ENCODE data around the gene PPP1R16B. TPM values are rescaled to one million over a fixed set of nuclear protein-coding genes. Genes with fewer than 3 reads are reported as not detected.
A peak's percentile ranks its signal among the peaks of the same experiment; 100 is the strongest.

PPP1R16B gene
- total and polyA plus RNA-seq, 10 of the 15 experiments (the other 5 are each of a cell fraction or from before 2014, with no cell fraction given) = 13.4 to 90.2 (median 66.7) TPM

- TF ChIP-seq FOXM1 (IDR thresholded peaks at IDR 0.05; ENCODE audit: low read depth, low read length) = peak; percentile 92
- TF ChIP-seq ZSCAN29 (IDR thresholded peaks at IDR 0.05) = no peak
- TF ChIP-seq PAX8 (IDR thresholded peaks at IDR 0.05) = no peak
- TF ChIP-seq SMC3 (IDR thresholded peaks at IDR 0.05; ENCODE audit: borderline replicate concordance, low read length) = peak; percentile 18; the same call in 1 of the 2 replicates
- no peak for TF ChIP-seq ESRRA (IDR thresholded peaks at IDR 0.05; ENCODE audit: low read length)
- peak; percentile 55 for TF ChIP-seq NKRF (conservative IDR thresholded peaks at IDR 0.05)
- no peak; the same call in 1 of the 2 replicates for TF ChIP-seq CBX5 (IDR thresholded peaks at IDR 0.05; ENCODE audit: low read depth)
- TF ChIP-seq SREBF1 (IDR thresholded peaks at IDR 0.05; ENCODE audit: low read length) = no peak
- TF ChIP-seq NFYB (IDR thresholded peaks at IDR 0.05; ENCODE audit: insufficient read depth, low read depth, low read length) = no peak
- no peak; the same call in 1 of the 2 replicates for TF ChIP-seq ZNF207 (IDR thresholded peaks at IDR 0.05; ENCODE audit: borderline replicate concordance)
- peak; percentile 67 for TF ChIP-seq CUX1 (IDR thresholded peaks at IDR 0.05; ENCODE audit: insufficient replicate concordance, low read depth, low read length)
- TF ChIP-seq LARP7 (IDR thresholded peaks at IDR 0.05) = no peak
- no peak for TF ChIP-seq ZBTB40 (IDR thresholded peaks at IDR 0.05; ENCODE audit: borderline replicate concordance)
- TF ChIP-seq POLR2AphosphoS2 (IDR thresholded peaks at IDR 0.05; ENCODE audit: low read depth, low read length) = no peak
Observed at GRCh38 chr20:38892091-38892981, 86.8 kb downstream of the PPP1R16B start (continued).

Data from GM12878 (cell line).